NCI-H2196 treated with DMSO at 0.1 percent for 48 hours (cell line): Measurements from ENCODE around the gene DYNLL1.
"Not testable (repeated sequence)": the region's sequence is repeated elsewhere in the genome, so short reads cannot be mapped to it uniquely, and the experiment has no call there.

ENCODE experiments used
- DNase-seq: peaks from one replicate; lab custom pipeline; 2025; ENCODE audit not compliant: unreplicated experiment; lab: John Stamatoyannopoulos, UW

The DYNLL1 gene

GRCh38 chr12:120495731-120496412 is at the start of gene DYNLL1:
Gene DYNLL1 (plus strand): TSS chr12:120496113. CDS start chr12:120496422, 309 bp downstream.
- DNase-seq: peak; percentile 80

- not testable (repeated sequence) for DNase-seq
These were observed 49.1 kb upstream of the DYNLL1 start for GRCh38 chr12:120446844-120447178.

- DNase-seq: no peak
These were observed 47.9 kb upstream of the DYNLL1 start for GRCh38 chr12:120447992-120448391.

- DNase-seq: not testable (repeated sequence)
These were observed 43.4 kb upstream of the DYNLL1 start for GRCh38 chr12:120452524-120452923.

- no peak for DNase-seq
These were observed 42.7 kb upstream of the DYNLL1 start for GRCh38 chr12:120453060-120453750.

GRCh38 chr12:120453977-120454376 is 41.9 kb upstream of the DYNLL1 start:
- no peak for DNase-seq

GRCh38 chr12:120455302-120455701 is 40.6 kb upstream of the DYNLL1 start:
- no peak for DNase-seq

GRCh38 chr12:120457133-120457532 is 38.8 kb upstream of the DYNLL1 start:
- no peak for DNase-seq

GRCh38 chr12:120460157-120460556 is 35.8 kb upstream of the DYNLL1 start:
- no peak for DNase-seq

GRCh38 chr12:120462099-120462640 is 33.7 kb upstream of the DYNLL1 start:
- no peak for DNase-seq

- no peak for DNase-seq
These were observed 32.2 kb upstream of the DYNLL1 start for GRCh38 chr12:120463712-120464111.

- DNase-seq: no peak
These were observed 30.2 kb upstream of the DYNLL1 start for GRCh38 chr12:120465756-120466155.

GRCh38 chr12:120466560-120467315 is 29.2 kb upstream of the DYNLL1 start:
- DNase-seq: peak; percentile 23

GRCh38 chr12:120467439-120467838 is 28.5 kb upstream of the DYNLL1 start:
- no peak for DNase-seq

GRCh38 chr12:120468325-120468820 is 27.5 kb upstream of the DYNLL1 start:
- no peak for DNase-seq

GRCh38 chr12:120468821-120469449 is 27.0 kb upstream of the DYNLL1 start:
- no peak for DNase-seq

- DNase-seq: peak; percentile 84
These were observed 26.3 kb upstream of the DYNLL1 start, which contains the start of gene SRSF9 for GRCh38 chr12:120469450-120470149. Gene SRSF9 (minus strand): TSS chr12:120469748. CDS start chr12:120469609, 139 bp downstream.

- no peak for DNase-seq
These were observed 25.6 kb upstream of the DYNLL1 start for GRCh38 chr12:120470150-120470784.

GRCh38 chr12:120472521-120472920 is 23.4 kb upstream of the DYNLL1 start:
- DNase-seq: no peak
